Activated B cell treated with CpG ODN at 0.5 μM for 24 hours (primary cell): ENCODE data around the gene GPATCH1. TPM values are rescaled to one million over a fixed set of nuclear protein-coding genes. Genes with fewer than 3 reads are reported as not detected.

Experiments
- ATAC-seq: fragments of 200-7000 bp; cut with Tn5 transposase; one replicate; pipeline ENCODE4 v1.10.0; 2021; ENCODE audit warnings: low read depth, mild to moderate bottlenecking, moderate library complexity
- CTCF ChIA-PET: fragments of 350-600 bp; sonication (Branson Sonifier 250); formaldehyde crosslinking; loops from one replicate; lab custom pipeline; 2021; ENCODE audit warnings: antibody characterized with exemption; lab: Charles Lee
- POLR2A ChIA-PET: fragments of 350-600 bp; sonication (Branson Sonifier 250); formaldehyde crosslinking; loops from one replicate; lab custom pipeline; 2021; ENCODE audit warnings: antibody characterized with exemption; lab: Charles Lee
- DNase-seq: peaks from one replicate; pipeline ENCODE4 v3.0.0; 2022
- H3K27ac Mint-ChIP-seq: one replicate; pipeline ENCODE4 v1.8.0; 2020; ENCODE audit warnings: mixed read lengths
- H3K27me3 Mint-ChIP-seq: one replicate; pipeline ENCODE4 v1.8.0; 2021; ENCODE audit warnings: mixed read lengths
- H3K36me3 Mint-ChIP-seq: one replicate; pipeline ENCODE4 v1.8.0; 2021; ENCODE audit warnings: low read depth, mixed read lengths
- H3K4me1 Mint-ChIP-seq: one replicate; pipeline ENCODE4 v1.8.0; 2021; ENCODE audit warnings: mixed read lengths
- H3K4me3 Mint-ChIP-seq: one replicate; pipeline ENCODE4 v1.8.0; 2020; ENCODE audit warnings: mild to moderate bottlenecking, mixed read lengths
- H3K9me3 Mint-ChIP-seq: one replicate; pipeline ENCODE4 v1.8.0; 2020; ENCODE audit warnings: mixed read lengths
- intact Hi-C: fragments of 100-400 bp; cut with micrococcal nuclease; formaldehyde crosslinking; loops from one replicate; pipeline ENCODE4 v1.15.1; 2024
- total RNA-seq: library from RNA; stranded (reverse); gene quantifications from 2 replicates; pipeline ENCODE4 v1.2.3, GENCODE V29; 2022
- TF ChIP-seq, protein P1 (sequence below): fragments of 200-600 bp; IDR thresholded peaks from one replicate; pipeline ENCODE4 v1.8.0; 2022; ENCODE audit warnings: antibody characterized with exemption, mild to moderate bottlenecking

Gene GPATCH1
- total RNA-seq, 1 donor from 2014 or later = 12.8 TPM

- CTCF ChIA-PET = no interaction called here
- Mint-ChIP-seq H3K9me3 (no peaks in the 10 kb centered on the region), H3K4me1 (peaks cover 6% of the 10 kb centered on the region), H3K27me3 (no peaks in the 10 kb centered on the region), H3K27ac (no peak overlapping the region), H3K4me3 (no peak overlapping the region), H3K36me3 (peaks cover 40% of the 10 kb centered on the region)
- DNase-seq = no peak
- intact Hi-C loops = no loop called here
- no peak for ATAC-seq
- POLR2A ChIA-PET = no interaction called here
- TF ChIP-seq, protein P1, sequence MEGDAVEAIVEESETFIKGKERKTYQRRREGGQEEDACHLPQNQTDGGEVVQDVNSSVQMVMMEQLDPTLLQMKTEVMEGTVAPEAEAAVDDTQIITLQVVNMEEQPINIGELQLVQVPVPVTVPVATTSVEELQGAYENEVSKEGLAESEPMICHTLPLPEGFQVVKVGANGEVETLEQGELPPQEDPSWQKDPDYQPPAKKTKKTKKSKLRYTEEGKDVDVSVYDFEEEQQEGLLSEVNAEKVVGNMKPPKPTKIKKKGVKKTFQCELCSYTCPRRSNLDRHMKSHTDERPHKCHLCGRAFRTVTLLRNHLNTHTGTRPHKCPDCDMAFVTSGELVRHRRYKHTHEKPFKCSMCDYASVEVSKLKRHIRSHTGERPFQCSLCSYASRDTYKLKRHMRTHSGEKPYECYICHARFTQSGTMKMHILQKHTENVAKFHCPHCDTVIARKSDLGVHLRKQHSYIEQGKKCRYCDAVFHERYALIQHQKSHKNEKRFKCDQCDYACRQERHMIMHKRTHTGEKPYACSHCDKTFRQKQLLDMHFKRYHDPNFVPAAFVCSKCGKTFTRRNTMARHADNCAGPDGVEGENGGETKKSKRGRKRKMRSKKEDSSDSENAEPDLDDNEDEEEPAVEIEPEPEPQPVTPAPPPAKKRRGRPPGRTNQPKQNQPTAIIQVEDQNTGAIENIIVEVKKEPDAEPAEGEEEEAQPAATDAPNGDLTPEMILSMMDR = no peak
These were observed 49.5 kb downstream of the GPATCH1 start for GRCh38 chr19:33130433-33130832.

GRCh38 chr19:33132021-33132420, 51.0 kb downstream of the GPATCH1 start, which contains the start of gene WDR88:
Gene WDR88 (plus strand): TSS chr19:33132114. CDS start chr19:33132170, 56 bp downstream.
- H3K4me3 Mint-ChIP-seq = no peak within 1 kb of the TSS
- DNase-seq (no peak), ATAC-seq (no peak)
- peaks cover 1% of the 10 kb centered on the region for H3K27me3 Mint-ChIP-seq
- ChIA-PET POLR2A (no interaction called here), CTCF (no interaction called here)
- peaks cover 31% of the 10 kb centered on the region for H3K36me3 Mint-ChIP-seq
- no peak within 1 kb of the TSS for H3K27ac Mint-ChIP-seq
- TF ChIP-seq, protein P1 = no peak
- intact Hi-C loops = no loop called here
- no peaks in the 10 kb centered on the region for H3K9me3 Mint-ChIP-seq
- peaks cover 3% of the 10 kb centered on the region for H3K4me1 Mint-ChIP-seq

DNA sequence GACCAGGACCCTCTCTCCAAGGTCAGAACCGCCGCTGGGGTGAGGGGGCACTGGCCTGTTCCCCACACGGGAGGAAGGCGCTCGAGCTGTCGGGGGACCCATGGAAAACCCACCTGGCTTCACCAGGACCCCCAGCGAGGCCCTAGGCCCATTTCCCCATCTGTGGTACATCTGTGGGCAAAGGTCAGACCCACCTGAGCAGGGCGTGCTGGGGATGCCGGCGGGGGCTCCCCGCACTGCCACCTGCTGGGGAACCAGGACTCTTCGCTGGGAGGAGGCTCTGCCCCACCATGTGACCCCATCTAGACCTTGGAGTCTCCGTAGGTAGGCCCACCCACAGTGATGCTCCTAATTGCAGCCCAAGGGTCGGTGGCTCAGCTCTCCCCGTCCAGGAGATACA, 51.4 kb downstream of the GPATCH1 start:
- H3K27ac Mint-ChIP-seq = no peak overlapping the region
- no peak overlapping the region for H3K4me3 Mint-ChIP-seq
- ATAC-seq (no peak), DNase-seq (no peak)
- CTCF ChIA-PET = no interaction called here
- intact Hi-C loops = no loop called here
- POLR2A ChIA-PET = no interaction called here
- no peaks in the 10 kb centered on the region for H3K9me3 Mint-ChIP-seq
- H3K27me3 Mint-ChIP-seq = peaks cover 1% of the 10 kb centered on the region
- TF ChIP-seq, protein P1 = no peak
- H3K4me1 Mint-ChIP-seq = peaks cover 3% of the 10 kb centered on the region
- H3K36me3 Mint-ChIP-seq = peaks cover 30% of the 10 kb centered on the region

- ChIA-PET CTCF (no interaction called here), POLR2A (no interaction called here)
- H3K36me3 Mint-ChIP-seq = peaks cover 23% of the 10 kb centered on the region
- H3K27me3 Mint-ChIP-seq = peaks cover 5% of the 10 kb centered on the region
- intact Hi-C loops = no loop called here
- no peak for DNase-seq
- no peak overlapping the region for H3K4me3 Mint-ChIP-seq
- H3K9me3 Mint-ChIP-seq = no peaks in the 10 kb centered on the region
- H3K4me1 Mint-ChIP-seq = peaks cover 3% of the 10 kb centered on the region
- H3K27ac Mint-ChIP-seq = no peak overlapping the region
- no peak for ATAC-seq
- TF ChIP-seq, protein P1 = no peak
These were observed 52.6 kb downstream of the GPATCH1 start for GRCh38 chr19:33133438-33134031.

- Mint-ChIP-seq H3K4me3 (peak overlapping the region; percentile 28), H3K36me3 (peaks cover 15% of the 10 kb centered on the region)
- POLR2A ChIA-PET = no interaction called here
These were observed 53.6 kb downstream of the GPATCH1 start for GRCh38 chr19:33134571-33135041.

More at GRCh38 chr19:33134571-33135041, 53.6 kb downstream of the GPATCH1 start:
- intact Hi-C loops = no loop called here
- H3K27ac Mint-ChIP-seq = no peak overlapping the region
- TF ChIP-seq, protein P1 = no peak
- CTCF ChIA-PET = no interaction called here
- peak; percentile 52 for ATAC-seq
- DNase-seq = no peak
- peaks cover 9% of the 10 kb centered on the region for H3K27me3 Mint-ChIP-seq
- peaks cover 3% of the 10 kb centered on the region for H3K4me1 Mint-ChIP-seq
- H3K9me3 Mint-ChIP-seq = no peaks in the 10 kb centered on the region
